NCI-H2227 (cell line): Measurements from ENCODE around the gene GAB4.

Experiments
- DNase-seq: peaks from one replicate; lab custom pipeline; 2025; ENCODE audit not compliant: unreplicated experiment; lab: John Stamatoyannopoulos, UW

The GAB4 gene

DNA sequence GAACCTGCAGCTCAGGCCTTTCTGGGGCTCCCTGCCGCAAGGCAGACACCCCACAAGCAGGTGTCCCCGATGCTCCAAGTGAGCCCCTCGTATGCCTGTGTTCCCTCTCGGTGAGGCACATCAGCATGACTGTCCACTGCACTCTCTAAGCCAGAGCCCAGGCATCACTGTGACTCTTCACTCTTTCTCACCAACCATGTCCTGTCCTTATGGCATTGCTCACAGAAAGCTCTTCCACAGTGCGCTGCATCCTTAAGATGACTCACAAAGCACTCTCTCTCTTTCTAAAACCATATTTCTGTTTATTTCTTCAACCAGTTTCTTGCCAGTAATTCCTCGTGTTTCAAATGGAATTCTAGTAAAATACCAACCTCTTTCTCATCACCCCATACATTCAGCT lies 18.1 kb downstream of the GAB4 start:
- DNase-seq = no peak

DNA sequence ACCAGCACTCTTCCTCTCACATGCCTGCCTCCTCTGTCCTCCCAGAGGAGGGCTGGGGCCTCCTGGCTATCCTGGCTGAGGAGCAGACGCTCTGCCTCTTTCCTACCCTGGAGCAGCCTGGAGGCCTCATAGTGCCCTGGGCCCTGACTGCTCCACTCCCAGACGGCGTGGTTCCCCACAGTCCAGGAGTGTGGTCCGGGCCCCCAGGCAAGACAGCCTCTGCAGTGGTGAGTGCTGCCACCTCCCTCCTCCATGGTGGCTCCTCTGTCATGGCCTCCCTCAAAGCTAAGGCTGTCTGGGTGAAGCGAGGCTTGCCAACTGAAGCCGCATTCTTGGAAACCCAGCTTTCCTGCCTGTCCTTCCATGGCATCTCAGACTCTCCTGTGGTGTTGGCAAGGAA lies 19.8 kb downstream of the GAB4 start:
- DNase-seq = no peak

- DNase-seq = no peak
Measured at GRCh38 chr22:16987822-16988221, 20.2 kb downstream of the GAB4 start.

- no peak for DNase-seq
Measured at GRCh38 chr22:16975155-16975885, 32.7 kb downstream of the GAB4 start.

DNA sequence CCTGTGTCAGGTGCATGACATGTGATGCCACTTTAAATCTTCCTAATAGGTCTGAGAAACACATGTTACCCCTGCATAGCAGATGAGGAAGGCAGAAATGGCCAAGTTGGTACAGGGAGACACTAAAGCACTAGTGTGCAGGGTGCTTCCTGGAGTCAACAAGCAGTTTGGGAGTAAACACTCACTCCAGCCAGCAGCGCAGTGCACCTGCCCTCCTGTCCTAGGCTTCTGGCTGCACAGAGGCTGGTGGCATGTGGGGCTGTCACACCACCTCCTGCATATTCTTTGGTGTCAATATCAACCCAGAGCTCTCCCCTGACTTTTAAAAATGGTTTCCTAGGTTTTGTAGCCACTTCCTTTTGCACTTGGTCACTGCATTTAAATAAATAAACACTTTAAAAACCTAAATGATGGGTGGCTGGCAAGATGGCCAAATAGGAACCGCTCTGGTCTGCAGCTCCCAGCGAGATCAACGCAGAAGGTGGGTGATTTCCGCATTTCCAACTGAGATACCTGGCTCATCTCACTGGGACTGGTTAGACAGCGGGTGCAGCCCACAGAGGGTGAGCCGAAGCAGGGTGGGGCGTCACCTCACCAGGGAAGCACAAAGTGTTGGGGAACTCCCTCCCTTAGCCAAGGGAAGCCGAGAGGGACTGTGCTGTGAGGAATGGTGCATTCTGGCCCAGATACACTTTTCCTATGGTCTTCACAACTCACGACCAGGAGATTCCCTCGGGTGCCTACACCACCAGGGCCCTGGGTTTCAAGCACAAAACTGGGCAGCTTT lies 33.5 kb downstream of the GAB4 start:
- DNase-seq = no peak

DNA sequence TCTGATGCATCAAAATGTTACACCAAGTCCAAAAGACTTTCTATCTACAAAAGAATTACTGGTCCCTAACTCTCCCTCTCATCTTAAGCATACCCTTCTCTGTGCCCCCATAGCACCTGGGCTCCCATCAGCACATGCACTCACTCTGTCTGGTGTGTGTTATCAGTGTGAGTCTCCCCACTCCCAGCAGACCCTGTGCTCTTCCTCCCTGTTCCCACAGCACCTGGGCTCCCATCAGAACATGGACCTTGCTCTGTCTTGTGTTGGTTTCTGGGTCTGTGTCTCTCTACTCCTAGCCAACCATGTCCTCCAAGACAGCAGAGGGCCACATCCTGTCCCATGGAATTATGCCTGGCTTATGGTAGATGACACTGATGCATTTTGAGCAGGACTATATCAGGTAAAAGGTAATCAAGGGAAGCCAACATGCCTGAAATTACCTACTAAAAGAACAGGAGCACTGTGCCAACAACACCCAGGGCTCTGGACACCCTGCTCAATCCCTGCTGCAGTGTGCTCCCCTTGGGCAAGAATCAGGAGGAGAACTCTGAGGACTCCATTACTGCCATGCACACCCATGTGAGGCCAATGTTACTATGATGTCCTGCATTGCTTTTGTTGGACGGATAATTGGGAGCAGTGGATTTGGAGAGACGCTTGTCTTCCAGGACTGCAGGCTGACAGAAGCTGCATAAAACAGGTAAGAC lies 34.3 kb downstream of the GAB4 start:
- DNase-seq = no peak

GRCh38 chr22:16972311-16972710 lies 35.7 kb downstream of the GAB4 start:
- no peak for DNase-seq

DNA sequence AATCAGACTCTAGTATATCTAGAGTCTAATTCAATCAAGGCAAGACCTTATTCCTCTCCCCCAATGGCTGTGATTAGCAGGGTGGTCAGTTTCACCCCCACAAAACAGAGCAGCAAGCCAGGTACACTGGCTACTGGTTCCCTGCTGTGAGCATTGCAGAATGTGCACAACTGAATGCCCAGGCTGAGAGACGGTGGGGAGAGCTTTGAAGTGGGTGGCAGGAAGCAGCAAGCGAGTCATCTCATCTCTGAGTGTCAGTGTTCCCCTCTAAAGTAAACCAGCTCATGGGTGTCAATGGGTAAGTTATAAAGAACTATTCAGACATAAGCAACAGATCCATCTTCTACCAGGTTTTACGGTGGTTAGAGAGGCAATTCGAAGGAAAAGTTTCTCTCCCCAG lies 37.6 kb downstream of the GAB4 start:
- no peak for DNase-seq

DNA sequence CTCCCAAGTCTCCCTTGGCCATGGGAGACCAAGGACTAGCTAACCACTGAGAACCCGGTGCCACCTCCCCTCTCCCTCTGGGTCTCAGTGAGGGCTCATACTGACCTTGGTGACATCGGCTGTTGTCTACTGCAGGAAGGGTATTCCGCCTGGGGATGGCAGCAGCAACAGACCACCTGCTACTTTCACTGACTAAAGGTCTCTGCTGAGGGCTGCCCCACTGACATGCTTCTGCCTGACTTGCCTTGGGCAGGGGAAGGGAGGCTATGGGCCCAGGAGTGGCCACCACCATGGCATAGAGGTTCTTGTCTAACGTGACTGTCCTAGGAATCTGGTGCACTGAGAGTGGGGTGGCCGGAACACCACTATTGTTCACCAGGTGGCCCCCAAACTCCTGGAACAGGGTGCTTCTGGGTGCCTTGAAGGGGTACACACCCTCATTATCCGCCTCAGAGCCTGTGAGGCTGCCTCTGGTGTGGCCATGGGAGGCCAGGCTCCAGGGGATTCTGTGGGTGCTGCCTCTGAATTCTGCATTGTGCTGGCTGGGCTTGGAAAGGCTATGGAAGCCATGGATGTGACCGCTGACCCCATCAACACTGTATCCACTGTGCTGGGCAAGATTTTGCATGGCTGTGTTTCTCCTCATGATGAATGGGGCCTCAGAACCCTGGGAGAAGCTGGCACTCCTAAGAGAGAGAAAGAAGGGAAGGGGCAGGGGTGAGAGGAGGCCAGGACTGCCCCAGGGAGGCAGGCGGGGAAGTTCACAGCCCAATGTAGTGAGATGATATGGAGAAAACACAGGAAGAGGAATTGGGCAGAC lies 38.3 kb downstream of the GAB4 start:
- no peak for DNase-seq

DNA sequence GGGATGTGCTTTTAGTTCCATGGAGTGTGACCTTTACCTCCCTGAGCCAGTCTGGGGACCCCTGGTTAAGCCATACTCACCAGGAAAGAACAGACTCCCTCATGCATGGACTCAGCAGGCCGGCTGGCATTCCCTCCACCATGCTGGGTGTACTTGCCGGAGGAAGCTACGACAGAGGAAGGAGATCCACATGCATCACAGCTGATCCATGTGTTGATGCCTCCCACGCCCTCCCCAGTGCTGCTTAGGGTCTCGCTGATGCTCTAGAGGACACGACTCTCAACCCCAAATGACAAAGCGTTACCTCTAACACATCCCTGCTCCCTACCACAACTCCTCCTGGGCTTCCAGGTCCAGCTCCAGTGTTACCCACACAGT lies 39.8 kb downstream of the GAB4 start:
- DNase-seq = no peak

DNA sequence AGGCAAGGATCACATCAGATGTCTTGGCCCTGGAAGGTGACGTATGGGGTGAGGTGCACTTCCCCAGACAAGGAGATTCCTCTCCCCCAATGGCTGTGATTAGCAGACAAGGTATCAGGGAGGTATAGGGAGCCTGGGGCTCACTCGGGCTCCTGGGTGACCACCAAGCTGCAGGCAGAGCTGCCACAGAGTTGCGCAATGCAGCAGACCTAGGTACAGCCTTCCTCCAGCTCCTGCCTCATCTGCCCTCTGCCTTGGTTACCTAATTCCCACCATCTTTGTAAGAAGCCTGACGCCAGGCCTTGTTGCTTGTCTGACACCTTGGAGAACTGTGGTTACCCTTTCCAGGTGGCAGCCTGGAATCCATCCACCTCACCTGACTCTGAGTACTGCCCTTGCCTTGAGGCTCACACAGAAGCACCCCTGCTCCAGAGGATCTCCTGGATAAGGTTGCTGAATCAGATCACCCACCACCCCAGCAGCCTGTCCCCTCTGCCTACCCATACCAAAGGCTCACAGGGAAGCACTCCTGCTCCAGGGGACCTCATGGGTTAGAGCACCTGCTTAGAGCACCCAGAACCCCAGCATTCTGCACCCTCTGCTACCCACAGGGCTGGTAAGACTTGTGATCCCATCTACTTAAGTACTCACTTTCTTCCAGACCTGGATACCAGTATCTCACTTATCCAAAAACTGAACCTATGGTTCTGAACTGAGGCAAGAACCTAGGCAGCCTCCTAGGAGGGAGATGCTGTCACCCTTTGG lies 40.4 kb downstream of the GAB4 start:
- no peak for DNase-seq

- no peak for DNase-seq
Measured at GRCh38 chr22:16966251-16966650, 41.8 kb downstream of the GAB4 start.

DNA sequence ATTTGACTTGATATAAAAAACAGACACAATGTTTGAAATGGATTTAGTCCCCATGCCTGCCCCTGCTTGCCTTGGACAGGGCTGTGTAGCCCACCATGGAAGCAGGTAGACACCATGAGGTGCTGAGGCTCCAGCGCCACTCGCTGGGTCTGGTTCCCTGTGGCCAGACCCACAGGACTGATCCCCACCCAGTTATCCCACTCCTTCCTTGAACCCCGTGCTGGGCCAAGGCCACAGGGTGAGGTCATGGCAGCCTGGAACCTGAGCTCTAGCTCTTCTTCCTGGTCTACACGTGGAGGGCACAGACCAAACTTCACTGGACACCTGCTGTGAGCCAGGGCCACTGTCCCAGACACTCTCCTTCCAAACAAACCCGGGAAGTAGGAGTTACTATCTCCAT lies 42.5 kb downstream of the GAB4 start:
- no peak for DNase-seq

DNA sequence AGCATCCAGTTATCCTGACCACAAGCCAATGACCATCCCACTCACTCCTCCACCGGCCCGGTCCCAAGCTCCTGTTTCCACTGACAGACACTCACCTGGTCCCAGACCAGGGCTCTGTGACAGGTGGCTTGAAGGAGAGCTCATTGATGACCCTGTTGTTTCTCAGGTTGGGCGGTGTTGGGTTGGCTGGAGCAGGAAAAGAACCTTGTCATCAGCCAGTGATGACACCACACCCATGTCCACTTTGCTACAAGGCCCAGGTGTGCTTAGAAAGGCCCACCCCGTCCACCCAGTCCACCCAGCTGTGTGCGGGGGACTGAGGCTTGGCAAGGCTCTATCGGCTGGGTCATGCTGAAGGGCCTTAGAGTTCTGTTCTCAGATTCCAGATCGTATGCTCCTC lies 42.9 kb downstream of the GAB4 start:
- DNase-seq = no peak

GRCh38 chr22:16964366-16964765 lies 43.7 kb downstream of the GAB4 start:
- DNase-seq = no peak

DNA sequence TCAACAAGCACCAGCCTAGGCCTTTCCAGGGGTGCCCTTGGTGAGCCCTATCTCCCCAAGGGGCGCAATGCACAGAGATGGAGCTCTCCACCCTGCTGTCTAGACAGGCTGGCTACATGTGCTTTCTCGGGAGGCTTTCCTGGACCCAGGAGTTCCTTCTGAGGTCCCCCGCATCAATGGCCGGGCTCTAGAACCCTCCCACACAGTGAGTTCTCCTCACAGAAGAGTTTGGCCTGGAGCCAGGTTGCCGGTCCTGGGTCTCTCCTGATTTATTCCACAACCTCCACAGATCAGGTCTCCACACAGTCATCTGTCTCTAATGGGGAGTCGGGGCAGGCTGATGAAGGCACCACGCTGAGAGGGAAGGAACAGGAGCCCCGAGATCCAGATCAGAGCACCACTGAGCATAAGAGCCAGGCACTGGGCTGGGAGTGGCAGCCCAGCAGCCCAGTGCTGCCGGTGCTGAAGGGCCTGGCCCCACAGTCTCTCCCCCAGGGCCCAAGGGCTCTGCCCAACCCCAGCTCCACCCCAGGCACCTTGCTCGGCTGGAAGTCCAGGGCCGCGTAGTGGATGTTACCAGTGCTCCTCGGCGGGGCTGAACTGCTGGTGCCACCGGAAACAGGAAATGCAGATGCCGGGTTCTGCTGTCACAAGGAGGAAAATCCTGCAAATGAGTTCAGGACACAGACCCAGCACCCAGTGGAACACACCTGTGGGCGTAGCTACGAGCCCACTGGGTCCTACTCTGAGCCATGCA lies 44.7 kb downstream of the GAB4 start:
- DNase-seq = no peak

- no peak for DNase-seq
Measured at GRCh38 chr22:16962501-16962900, 45.5 kb downstream of the GAB4 start.

- no peak for DNase-seq
Measured at GRCh38 chr22:16961477-16962186, 46.4 kb downstream of the GAB4 start.

- DNase-seq = no peak
Measured at GRCh38 chr22:16960884-16961249, 47.2 kb downstream of the GAB4 start.
